Measurements from ENCODE around the gene RNLS.

The RNLS gene

GRCh38 chr10:88347597-88348304, 235.4 kb downstream of the RNLS start:
- CTCF ChIA-PET = no interaction called here
- POLR2A ChIA-PET (ENCODE audit: low non-redundant PET) = no interaction called here

GRCh38 chr10:88347022-88347421, 236.1 kb downstream of the RNLS start:
- ChIA-PET POLR2A (ENCODE audit: low non-redundant PET) (no interaction called here), CTCF (interaction anchor here (0.6 kb wide), 1 partner anchor 295 kb away, joined by 3 read pairs; no protein-coding TSS in a partner anchor)
- TF ChIP-seq CTCF (conservative IDR thresholded peaks at IDR 0.05; ENCODE audit: low read depth) = no peak
- no peak for DNase-seq (ENCODE audit: low spot score)
- no peak overlapping the region for H3K27ac ChIP-seq

More at GRCh38 chr10:88347597-88348304, 235.4 kb downstream of the RNLS start:
- no peak for TF ChIP-seq CTCF (conservative IDR thresholded peaks at IDR 0.05; ENCODE audit: low read depth)
- no peak for DNase-seq (ENCODE audit: low spot score)
- H3K27ac ChIP-seq = no peak overlapping the region

- no peak for TF ChIP-seq CTCF (conservative IDR thresholded peaks at IDR 0.05; ENCODE audit: low read depth)
- no peak for DNase-seq (ENCODE audit: low spot score)
- CTCF ChIA-PET = interaction anchor here (0.6 kb wide), 2 partner anchors 221 to 295 kb away, joined by 3 to 4 read pairs; no protein-coding TSS in a partner anchor
- H3K27ac ChIP-seq = no peak overlapping the region
- POLR2A ChIA-PET (ENCODE audit: low non-redundant PET) = no interaction called here
Measured at GRCh38 chr10:88346144-88346977, 236.8 kb downstream of the RNLS start.

- CTCF ChIA-PET = no interaction called here
- POLR2A ChIA-PET (ENCODE audit: low non-redundant PET) = no interaction called here
- no peak overlapping the region for H3K27ac ChIP-seq
- TF ChIP-seq CTCF (conservative IDR thresholded peaks at IDR 0.05; ENCODE audit: low read depth) = no peak
- DNase-seq (ENCODE audit: low spot score) = no peak
Measured at GRCh38 chr10:88343761-88344484, 239.2 kb downstream of the RNLS start.

- no peak for TF ChIP-seq CTCF (conservative IDR thresholded peaks at IDR 0.05; ENCODE audit: low read depth)
- CTCF ChIA-PET = interaction anchor here (0.6 kb wide), 2 partner anchors 72 to 293 kb away, joined by 3 read pairs; no protein-coding TSS in a partner anchor
- POLR2A ChIA-PET (ENCODE audit: low non-redundant PET) = no interaction called here
- no peak overlapping the region for H3K27ac ChIP-seq
- DNase-seq (ENCODE audit: low spot score) = no peak
Measured at GRCh38 chr10:88342733-88343310, 240.3 kb downstream of the RNLS start.

GRCh38 chr10:88337134-88337533, 246.0 kb downstream of the RNLS start:
- POLR2A ChIA-PET (ENCODE audit: low non-redundant PET) = no interaction called here
- TF ChIP-seq CTCF (conservative IDR thresholded peaks at IDR 0.05; ENCODE audit: low read depth) = no peak

More at GRCh38 chr10:88337134-88337533, 246.0 kb downstream of the RNLS start:
- DNase-seq (ENCODE audit: low spot score) = no peak
- H3K27ac ChIP-seq = no peak overlapping the region
- CTCF ChIA-PET = no interaction called here
